ENCODE results near the gene B4GALT1. TPM values are rescaled to one million over a fixed set of nuclear protein-coding genes. Genes with fewer than 3 reads are reported as not detected.

Gene B4GALT1
- total RNA-seq, 1 experiment from 2014 or later, result 19.1 TPM

DNA sequence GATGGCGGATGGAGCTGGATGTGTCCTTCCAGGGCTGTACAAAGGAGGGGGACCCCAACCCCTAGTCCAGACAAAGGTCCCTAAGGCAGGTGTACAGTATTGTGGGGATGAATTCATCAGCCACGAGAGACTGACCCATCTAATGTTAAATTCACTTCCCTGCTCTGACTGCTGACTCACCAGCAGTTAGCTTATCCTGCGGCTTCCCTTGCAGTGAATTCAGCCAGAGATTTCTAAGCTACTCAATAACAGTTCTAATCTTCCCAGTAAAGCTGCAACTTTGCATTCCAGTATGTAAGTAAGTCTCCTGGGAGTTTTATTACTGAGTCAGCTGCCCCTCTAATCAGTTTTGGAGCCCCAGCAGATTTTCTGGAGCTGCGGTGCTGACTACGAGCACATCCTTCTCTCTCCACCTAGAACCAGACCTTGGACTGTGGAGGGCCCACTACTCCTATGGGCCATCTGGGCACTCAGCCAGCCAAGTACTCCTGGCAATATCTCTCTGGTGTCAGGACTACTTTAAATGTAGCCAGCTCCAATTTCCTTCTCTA, 16.1 kb downstream of the B4GALT1 start (continued):
- TF ChIP-seq, protein P1, sequence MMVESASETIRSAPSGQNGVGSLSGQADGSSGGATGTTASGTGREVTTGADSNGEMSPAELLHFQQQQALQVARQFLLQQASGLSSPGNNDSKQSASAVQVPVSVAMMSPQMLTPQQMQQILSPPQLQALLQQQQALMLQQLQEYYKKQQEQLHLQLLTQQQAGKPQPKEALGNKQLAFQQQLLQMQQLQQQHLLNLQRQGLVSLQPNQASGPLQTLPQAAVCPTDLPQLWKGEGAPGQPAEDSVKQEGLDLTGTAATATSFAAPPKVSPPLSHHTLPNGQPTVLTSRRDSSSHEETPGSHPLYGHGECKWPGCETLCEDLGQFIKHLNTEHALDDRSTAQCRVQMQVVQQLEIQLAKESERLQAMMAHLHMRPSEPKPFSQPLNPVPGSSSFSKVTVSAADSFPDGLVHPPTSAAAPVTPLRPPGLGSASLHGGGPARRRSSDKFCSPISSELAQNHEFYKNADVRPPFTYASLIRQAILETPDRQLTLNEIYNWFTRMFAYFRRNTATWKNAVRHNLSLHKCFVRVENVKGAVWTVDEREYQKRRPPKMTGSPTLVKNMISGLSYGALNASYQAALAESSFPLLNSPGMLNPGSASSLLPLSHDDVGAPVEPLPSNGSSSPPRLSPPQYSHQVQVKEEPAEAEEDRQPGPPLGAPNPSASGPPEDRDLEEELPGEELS (CRISPR knock-in tag; IDR thresholded peaks at IDR 0.05), result no peak
- TF ChIP-seq SOX15 (CRISPR knock-in tag; IDR thresholded peaks at IDR 0.05) (no peak), JAZF1 (CRISPR knock-in tag; IDR thresholded peaks at IDR 0.05) (no peak), NR3C1 (CRISPR knock-in tag; conservative IDR thresholded peaks at IDR 0.05; ENCODE audit: low read depth) (no peak), NFYB (CRISPR knock-in tag; conservative IDR thresholded peaks at IDR 0.05; ENCODE audit: low read depth) (no peak)
- TF ChIP-seq, protein P2, sequence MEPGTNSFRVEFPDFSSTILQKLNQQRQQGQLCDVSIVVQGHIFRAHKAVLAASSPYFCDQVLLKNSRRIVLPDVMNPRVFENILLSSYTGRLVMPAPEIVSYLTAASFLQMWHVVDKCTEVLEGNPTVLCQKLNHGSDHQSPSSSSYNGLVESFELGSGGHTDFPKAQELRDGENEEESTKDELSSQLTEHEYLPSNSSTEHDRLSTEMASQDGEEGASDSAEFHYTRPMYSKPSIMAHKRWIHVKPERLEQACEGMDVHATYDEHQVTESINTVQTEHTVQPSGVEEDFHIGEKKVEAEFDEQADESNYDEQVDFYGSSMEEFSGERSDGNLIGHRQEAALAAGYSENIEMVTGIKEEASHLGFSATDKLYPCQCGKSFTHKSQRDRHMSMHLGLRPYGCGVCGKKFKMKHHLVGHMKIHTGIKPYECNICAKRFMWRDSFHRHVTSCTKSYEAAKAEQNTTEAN (CRISPR knock-in tag; IDR thresholded peaks at IDR 0.05), result no peak
- TF ChIP-seq, protein P3, sequence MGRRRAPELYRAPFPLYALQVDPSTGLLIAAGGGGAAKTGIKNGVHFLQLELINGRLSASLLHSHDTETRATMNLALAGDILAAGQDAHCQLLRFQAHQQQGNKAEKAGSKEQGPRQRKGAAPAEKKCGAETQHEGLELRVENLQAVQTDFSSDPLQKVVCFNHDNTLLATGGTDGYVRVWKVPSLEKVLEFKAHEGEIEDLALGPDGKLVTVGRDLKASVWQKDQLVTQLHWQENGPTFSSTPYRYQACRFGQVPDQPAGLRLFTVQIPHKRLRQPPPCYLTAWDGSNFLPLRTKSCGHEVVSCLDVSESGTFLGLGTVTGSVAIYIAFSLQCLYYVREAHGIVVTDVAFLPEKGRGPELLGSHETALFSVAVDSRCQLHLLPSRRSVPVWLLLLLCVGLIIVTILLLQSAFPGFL (CRISPR knock-in tag; IDR thresholded peaks at IDR 0.05; ENCODE audit: borderline replicate concordance), result no peak

DNA sequence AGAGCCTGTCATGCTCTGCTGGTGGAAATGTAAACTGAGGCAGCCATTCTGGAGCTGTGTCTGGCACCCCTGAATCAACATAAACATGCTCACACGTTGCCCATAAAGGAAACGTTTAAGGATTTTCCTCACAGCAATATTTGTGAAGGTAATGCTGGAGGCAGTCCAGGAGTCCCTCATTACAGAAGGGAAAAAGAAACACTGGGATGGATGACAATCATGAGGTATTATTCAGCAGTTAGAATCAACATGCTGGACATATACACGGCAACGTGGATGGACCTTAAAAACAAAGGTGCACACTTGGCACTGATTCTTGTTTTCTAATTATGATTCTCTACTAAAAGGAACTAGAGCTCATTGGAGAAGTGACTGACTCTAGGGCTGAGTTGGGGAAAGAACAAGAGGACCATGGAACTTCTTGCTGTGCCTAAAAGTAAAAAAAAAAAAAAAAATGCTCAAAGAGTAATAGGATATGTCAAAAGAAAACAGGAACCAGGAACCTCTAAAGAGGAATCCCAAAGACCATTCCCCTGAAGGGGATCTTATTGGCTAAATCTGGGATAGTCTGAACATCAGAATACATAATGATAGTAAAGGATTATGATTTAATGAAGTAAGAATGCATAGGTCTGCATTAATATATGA, 18.6 kb downstream of the B4GALT1 start:
- ChIA-PET POLR2A (interaction anchor here (0.9 kb wide), 1 partner anchor 19 kb away, joined by 3 read pairs; the partner anchor contains the start of gene B4GALT1), CTCF (interaction anchor here (0.6 kb wide), 2 partner anchors 22 to 41 kb away, joined by 3 read pairs; no protein-coding TSS in a partner anchor)
- Mint-ChIP-seq H3K4me1 (peaks cover 5% of the 10 kb centered on the region), H3K4me3 (no peak overlapping the region), H3K27me3 (ENCODE audit: low read depth) (no peaks in the 10 kb centered on the region), H3K27ac (no peak overlapping the region), H3K9me3 (no peaks in the 10 kb centered on the region), H3K36me3 (no peaks in the 10 kb centered on the region)
- TF ChIP-seq, protein P4, sequence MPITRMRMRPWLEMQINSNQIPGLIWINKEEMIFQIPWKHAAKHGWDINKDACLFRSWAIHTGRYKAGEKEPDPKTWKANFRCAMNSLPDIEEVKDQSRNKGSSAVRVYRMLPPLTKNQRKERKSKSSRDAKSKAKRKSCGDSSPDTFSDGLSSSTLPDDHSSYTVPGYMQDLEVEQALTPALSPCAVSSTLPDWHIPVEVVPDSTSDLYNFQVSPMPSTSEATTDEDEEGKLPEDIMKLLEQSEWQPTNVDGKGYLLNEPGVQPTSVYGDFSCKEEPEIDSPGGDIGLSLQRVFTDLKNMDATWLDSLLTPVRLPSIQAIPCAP (CRISPR knock-in tag; IDR thresholded peaks at IDR 0.05), result no peak
- no peak for ATAC-seq
- no peak for DNase-seq (ENCODE audit: low spot score)

DNA sequence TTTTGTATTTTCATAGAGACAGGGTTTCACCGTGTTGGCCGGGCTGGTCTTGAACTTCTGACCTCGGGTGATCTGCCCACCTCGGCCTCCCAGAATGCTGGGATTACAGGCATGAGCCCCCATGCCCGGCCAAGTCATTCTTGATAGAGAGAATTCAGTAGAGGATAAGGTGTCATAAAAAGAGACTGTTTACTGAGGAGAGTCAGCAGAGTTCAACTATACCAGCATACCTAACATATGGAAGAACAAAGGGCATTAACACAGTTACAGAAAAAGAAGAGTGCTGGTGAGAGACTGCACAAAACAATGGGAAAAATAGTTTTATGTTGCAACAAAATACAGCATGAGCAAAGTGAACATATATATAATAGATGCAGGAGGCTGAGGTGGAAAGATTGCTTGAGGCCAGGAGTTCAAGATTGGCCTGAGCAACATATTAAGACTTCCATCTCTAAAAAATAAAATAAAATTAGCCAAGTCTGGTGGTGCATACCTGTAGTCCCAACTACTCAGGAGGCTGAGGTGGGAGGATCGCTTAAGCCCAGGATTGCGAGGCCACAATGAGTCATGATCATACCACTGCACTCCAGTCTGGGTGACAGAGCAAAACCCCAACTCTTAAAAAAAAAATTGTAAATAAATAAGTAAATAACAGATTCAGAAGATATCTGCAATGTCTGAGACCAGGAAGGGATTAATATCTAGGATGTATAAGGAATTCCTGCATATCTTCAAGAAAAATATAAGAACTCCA, 19.5 kb downstream of the B4GALT1 start:
- CTCF ChIA-PET, result no interaction called here

More for the DNA sequence above, 19.5 kb downstream of the B4GALT1 start:
- ATAC-seq (no peak), DNase-seq (ENCODE audit: low spot score) (no peak)
- no peaks in the 10 kb centered on the region for H3K9me3 Mint-ChIP-seq
- H3K4me3 Mint-ChIP-seq, result no peak overlapping the region
- no peak overlapping the region for H3K27ac Mint-ChIP-seq
- TF ChIP-seq, protein P5, sequence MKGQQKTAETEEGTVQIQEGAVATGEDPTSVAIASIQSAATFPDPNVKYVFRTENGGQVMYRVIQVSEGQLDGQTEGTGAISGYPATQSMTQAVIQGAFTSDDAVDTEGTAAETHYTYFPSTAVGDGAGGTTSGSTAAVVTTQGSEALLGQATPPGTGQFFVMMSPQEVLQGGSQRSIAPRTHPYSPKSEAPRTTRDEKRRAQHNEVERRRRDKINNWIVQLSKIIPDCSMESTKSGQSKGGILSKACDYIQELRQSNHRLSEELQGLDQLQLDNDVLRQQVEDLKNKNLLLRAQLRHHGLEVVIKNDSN (CRISPR knock-in tag; IDR thresholded peaks at IDR 0.05), result no peak
- TF ChIP-seq ZNF138 (CRISPR knock-in tag; conservative IDR thresholded peaks at IDR 0.05), result no peak
- TF ChIP-seq, protein P6, sequence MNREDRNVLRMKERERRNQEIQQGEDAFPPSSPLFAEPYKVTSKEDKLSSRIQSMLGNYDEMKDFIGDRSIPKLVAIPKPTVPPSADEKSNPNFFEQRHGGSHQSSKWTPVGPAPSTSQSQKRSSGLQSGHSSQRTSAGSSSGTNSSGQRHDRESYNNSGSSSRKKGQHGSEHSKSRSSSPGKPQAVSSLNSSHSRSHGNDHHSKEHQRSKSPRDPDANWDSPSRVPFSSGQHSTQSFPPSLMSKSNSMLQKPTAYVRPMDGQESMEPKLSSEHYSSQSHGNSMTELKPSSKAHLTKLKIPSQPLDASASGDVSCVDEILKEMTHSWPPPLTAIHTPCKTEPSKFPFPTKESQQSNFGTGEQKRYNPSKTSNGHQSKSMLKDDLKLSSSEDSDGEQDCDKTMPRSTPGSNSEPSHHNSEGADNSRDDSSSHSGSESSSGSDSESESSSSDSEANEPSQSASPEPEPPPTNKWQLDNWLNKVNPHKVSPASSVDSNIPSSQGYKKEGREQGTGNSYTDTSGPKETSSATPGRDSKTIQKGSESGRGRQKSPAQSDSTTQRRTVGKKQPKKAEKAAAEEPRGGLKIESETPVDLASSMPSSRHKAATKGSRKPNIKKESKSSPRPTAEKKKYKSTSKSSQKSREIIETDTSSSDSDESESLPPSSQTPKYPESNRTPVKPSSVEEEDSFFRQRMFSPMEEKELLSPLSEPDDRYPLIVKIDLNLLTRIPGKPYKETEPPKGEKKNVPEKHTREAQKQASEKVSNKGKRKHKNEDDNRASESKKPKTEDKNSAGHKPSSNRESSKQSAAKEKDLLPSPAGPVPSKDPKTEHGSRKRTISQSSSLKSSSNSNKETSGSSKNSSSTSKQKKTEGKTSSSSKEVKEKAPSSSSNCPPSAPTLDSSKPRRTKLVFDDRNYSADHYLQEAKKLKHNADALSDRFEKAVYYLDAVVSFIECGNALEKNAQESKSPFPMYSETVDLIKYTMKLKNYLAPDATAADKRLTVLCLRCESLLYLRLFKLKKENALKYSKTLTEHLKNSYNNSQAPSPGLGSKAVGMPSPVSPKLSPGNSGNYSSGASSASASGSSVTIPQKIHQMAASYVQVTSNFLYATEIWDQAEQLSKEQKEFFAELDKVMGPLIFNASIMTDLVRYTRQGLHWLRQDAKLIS (CRISPR knock-in tag; IDR thresholded peaks at IDR 0.05; ENCODE audit: borderline replicate concordance), result no peak
- POLR2A ChIA-PET, result no interaction called here
- no peaks in the 10 kb centered on the region for H3K27me3 Mint-ChIP-seq (ENCODE audit: low read depth)
- H3K36me3 Mint-ChIP-seq, result no peaks in the 10 kb centered on the region
- no peaks in the 10 kb centered on the region for H3K4me1 Mint-ChIP-seq

Data from WTC11 (cell line).